ENCODE measurements around the gene S100A6.
"Not testable (repeated sequence)": the region's sequence is repeated elsewhere in the genome, so short reads cannot be mapped to it uniquely, and the experiment has no call there.

S100A6 gene

DNA sequence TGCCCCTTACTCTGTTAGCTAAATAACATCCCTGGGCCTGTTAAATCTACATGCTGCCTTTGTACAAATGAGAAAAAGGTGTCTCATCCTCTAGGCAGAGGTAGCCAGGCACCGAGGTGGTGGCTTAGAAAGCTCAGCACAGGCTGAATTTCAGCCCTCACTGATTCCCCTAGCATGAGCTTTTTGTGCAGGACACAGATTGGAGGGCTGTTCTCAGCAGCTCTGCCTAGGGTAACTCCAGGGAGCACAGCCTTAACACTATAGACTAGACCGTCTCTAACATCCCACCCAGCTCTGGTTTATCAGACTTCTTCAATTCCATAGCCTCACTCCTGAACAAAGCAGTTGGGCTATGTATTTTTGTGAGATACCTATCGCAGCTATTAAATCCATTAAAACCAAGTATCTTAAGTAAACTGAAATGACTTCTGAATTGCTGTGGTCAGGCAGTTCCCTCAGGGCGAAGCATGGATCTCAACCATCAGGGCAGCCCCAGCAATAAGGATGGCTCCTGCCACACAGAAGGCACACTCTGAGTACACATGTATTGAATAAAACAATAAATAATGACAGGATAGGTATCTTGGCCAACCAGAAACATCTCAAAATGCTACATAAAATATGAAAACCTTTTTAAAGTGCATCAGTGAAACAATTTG, 14.8 kb downstream of the S100A6 start:
- 89% methylated on average over 4 of the region's 4 CpGs for WGBS
- H3K9ac ChIP-seq (ENCODE audit: low read length), result no peak overlapping the region

DNA sequence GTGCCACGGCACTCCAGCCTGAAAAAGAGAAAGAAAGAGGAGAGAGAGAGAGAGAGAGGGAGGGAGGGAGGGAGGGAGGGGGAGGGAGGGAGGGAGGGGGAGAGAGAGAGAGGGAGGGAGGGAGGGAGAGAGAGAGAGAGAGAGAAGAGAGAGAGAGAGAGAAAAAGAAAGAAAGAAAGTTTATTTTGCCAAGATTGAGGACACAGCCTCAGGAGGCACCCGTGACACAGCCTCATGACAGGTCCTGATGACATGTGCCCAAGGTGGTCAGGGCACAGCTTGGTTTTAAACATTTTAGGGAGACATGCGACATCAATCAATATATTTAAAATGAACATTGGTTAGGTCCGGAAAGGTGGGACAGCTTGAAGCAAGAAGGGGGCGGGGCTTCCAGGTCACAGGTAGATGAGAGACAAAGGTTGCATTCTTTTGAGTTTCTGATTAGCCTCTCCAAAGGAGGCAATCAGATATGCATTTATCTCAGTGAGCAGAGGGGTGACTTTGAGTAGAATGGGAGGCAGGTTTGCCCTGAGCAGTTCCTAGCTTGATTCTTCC, 15.6 kb downstream of the S100A6 start:
- not testable (repeated sequence) for H3K36me3 ChIP-seq (ENCODE audit: control insufficient read depth in 1 of 2, insufficient read depth in 2 of 2, low read depth in 1 of 2, low read length in 2 of 2); H3K9ac ChIP-seq (ENCODE audit: low read length); H3K4ac ChIP-seq (ENCODE audit: low read depth in 1 of 2, low read length in 2 of 2); H4K8ac ChIP-seq (ENCODE audit: low read length); H2BK15ac ChIP-seq (ENCODE audit: low read depth, poor library complexity, severe bottlenecking); H2AFZ ChIP-seq (ENCODE audit: low read depth, low read length); H3K79me1 ChIP-seq (replicated peaks; ENCODE audit: low read length, poor library complexity, severe bottlenecking); H2BK120ac ChIP-seq (ENCODE audit: low read depth, low read length); H3K27ac ChIP-seq (ENCODE audit: low read length, poor library complexity, severe bottlenecking); H3K14ac ChIP-seq (ENCODE audit: low read length in 2 of 2); H2AK5ac ChIP-seq (ENCODE audit: low read length, severe bottlenecking); H3K4me3 ChIP-seq (ENCODE audit: insufficient read depth in 1 of 2, low read depth in 1 of 2, low read length in 2 of 2); H3K27me3 ChIP-seq (ENCODE audit: control insufficient read depth in 1 of 2, insufficient read depth in 1 of 2, low read length in 2 of 2); H3K23ac ChIP-seq (ENCODE audit: low read length in 2 of 2); H3K9me3 ChIP-seq (ENCODE audit: control insufficient read depth, low read length); H2BK12ac ChIP-seq (ENCODE audit: low read length in 2 of 2); H2BK5ac ChIP-seq (ENCODE audit: low read depth, low read length, poor library complexity, severe bottlenecking); H3K4me1 ChIP-seq (ENCODE audit: control insufficient read depth, insufficient read depth, low read depth, low read length); DNase-seq; H3K4me2 ChIP-seq (ENCODE audit: low read length, poor library complexity, severe bottlenecking); H3K18ac ChIP-seq (ENCODE audit: low read depth in 1 of 2, low read length in 2 of 2); H4K91ac ChIP-seq (ENCODE audit: low read length)
- 84% methylated on average over 4 of the region's 5 CpGs for WGBS

More for the DNA sequence above, 14.8 kb downstream of the S100A6 start:
- Histone ChIP-seq H2BK120ac (ENCODE audit: low read depth, low read length) (no peak overlapping the region), H3K79me1 (replicated peaks; ENCODE audit: low read length, poor library complexity, severe bottlenecking) (no peaks in the 10 kb centered on the region), H3K4ac (ENCODE audit: low read depth in 1 of 2, low read length in 2 of 2) (no peak overlapping the region), H2BK5ac (ENCODE audit: low read depth, low read length, poor library complexity, severe bottlenecking) (no peak overlapping the region), H4K91ac (ENCODE audit: low read length) (no peak overlapping the region), H3K9me3 (ENCODE audit: control insufficient read depth, low read length) (no peaks in the 10 kb centered on the region), H4K8ac (ENCODE audit: low read length) (no peak overlapping the region), H2BK12ac (ENCODE audit: low read length in 2 of 2) (peak overlapping the region in 1 of 2 experiments; percentile 54), H3K36me3 (ENCODE audit: control insufficient read depth in 1 of 2, insufficient read depth in 2 of 2, low read depth in 1 of 2, low read length in 2 of 2) (no peaks in the 10 kb centered on the region), H3K27me3 (ENCODE audit: control insufficient read depth in 1 of 2, insufficient read depth in 1 of 2, low read length in 2 of 2) (no peaks in the 10 kb centered on the region), H3K14ac (ENCODE audit: low read length in 2 of 2) (no peak overlapping the region), H3K4me1 (ENCODE audit: control insufficient read depth, insufficient read depth, low read depth, low read length) (peaks cover 2% of the 10 kb centered on the region), H2BK15ac (ENCODE audit: low read depth, poor library complexity, severe bottlenecking) (no peak overlapping the region), H3K23ac (ENCODE audit: low read length in 2 of 2) (no peak overlapping the region), H2AK5ac (ENCODE audit: low read length, severe bottlenecking) (no peak overlapping the region), H3K4me2 (ENCODE audit: low read length, poor library complexity, severe bottlenecking) (no peak overlapping the region), H2AFZ (ENCODE audit: low read depth, low read length) (no peak overlapping the region), H3K4me3 (ENCODE audit: insufficient read depth in 1 of 2, low read depth in 1 of 2, low read length in 2 of 2) (no peak overlapping the region), H3K18ac (ENCODE audit: low read depth in 1 of 2, low read length in 2 of 2) (no peak overlapping the region), H3K27ac (ENCODE audit: low read length, poor library complexity, severe bottlenecking) (no peak overlapping the region)
- no peak for DNase-seq

DNA sequence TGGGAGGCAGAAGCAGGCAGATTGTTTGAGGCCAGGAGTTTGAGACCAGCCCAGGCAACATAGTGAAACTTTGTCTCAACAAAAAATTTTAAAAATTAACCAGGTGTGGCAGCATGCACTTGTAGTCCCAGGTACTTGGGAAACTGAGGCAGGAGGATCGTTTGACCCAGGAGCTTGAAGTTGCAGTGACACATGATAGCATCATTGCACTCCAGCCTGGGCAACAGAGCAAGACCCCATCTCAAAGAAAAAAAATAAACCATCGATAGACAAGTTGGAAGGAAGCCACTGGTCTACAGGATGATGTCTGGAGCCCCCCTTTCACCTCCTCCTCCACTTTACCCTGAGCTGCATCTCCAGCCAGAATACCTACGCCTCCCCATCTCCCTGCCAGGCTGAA, 16.5 kb downstream of the S100A6 start:
- WGBS, result 95% methylated on average over 3 of the region's 3 CpGs
- Histone ChIP-seq H3K4me1 (ENCODE audit: control insufficient read depth, insufficient read depth, low read depth, low read length) (peaks cover 2% of the 10 kb centered on the region), H2AK5ac (ENCODE audit: low read length, severe bottlenecking) (no peak overlapping the region), H2BK5ac (ENCODE audit: low read depth, low read length, poor library complexity, severe bottlenecking) (no peak overlapping the region), H2BK12ac (ENCODE audit: low read length in 2 of 2) (no peak overlapping the region), H3K4ac (ENCODE audit: low read depth in 1 of 2, low read length in 2 of 2) (no peak overlapping the region), H3K27ac (ENCODE audit: low read length, poor library complexity, severe bottlenecking) (no peak overlapping the region), H3K79me1 (replicated peaks; ENCODE audit: low read length, poor library complexity, severe bottlenecking) (no peaks in the 10 kb centered on the region), H3K9ac (ENCODE audit: low read length) (no peak overlapping the region), H3K18ac (ENCODE audit: low read depth in 1 of 2, low read length in 2 of 2) (no peak overlapping the region), H3K4me2 (ENCODE audit: low read length, poor library complexity, severe bottlenecking) (no peak overlapping the region), H3K14ac (ENCODE audit: low read length in 2 of 2) (no peak overlapping the region), H3K4me3 (ENCODE audit: insufficient read depth in 1 of 2, low read depth in 1 of 2, low read length in 2 of 2) (no peak overlapping the region), H4K8ac (ENCODE audit: low read length) (no peak overlapping the region), H2AFZ (ENCODE audit: low read depth, low read length) (no peak overlapping the region), H3K36me3 (ENCODE audit: control insufficient read depth in 1 of 2, insufficient read depth in 2 of 2, low read depth in 1 of 2, low read length in 2 of 2) (no peaks in the 10 kb centered on the region), H3K9me3 (ENCODE audit: control insufficient read depth, low read length) (no peaks in the 10 kb centered on the region), H3K23ac (ENCODE audit: low read length in 2 of 2) (no peak overlapping the region), H3K27me3 (ENCODE audit: control insufficient read depth in 1 of 2, insufficient read depth in 1 of 2, low read length in 2 of 2) (no peaks in the 10 kb centered on the region), H4K91ac (ENCODE audit: low read length) (no peak overlapping the region), H2BK15ac (ENCODE audit: low read depth, poor library complexity, severe bottlenecking) (no peak overlapping the region), H2BK120ac (ENCODE audit: low read depth, low read length) (no peak overlapping the region)
- no peak for DNase-seq

DNA sequence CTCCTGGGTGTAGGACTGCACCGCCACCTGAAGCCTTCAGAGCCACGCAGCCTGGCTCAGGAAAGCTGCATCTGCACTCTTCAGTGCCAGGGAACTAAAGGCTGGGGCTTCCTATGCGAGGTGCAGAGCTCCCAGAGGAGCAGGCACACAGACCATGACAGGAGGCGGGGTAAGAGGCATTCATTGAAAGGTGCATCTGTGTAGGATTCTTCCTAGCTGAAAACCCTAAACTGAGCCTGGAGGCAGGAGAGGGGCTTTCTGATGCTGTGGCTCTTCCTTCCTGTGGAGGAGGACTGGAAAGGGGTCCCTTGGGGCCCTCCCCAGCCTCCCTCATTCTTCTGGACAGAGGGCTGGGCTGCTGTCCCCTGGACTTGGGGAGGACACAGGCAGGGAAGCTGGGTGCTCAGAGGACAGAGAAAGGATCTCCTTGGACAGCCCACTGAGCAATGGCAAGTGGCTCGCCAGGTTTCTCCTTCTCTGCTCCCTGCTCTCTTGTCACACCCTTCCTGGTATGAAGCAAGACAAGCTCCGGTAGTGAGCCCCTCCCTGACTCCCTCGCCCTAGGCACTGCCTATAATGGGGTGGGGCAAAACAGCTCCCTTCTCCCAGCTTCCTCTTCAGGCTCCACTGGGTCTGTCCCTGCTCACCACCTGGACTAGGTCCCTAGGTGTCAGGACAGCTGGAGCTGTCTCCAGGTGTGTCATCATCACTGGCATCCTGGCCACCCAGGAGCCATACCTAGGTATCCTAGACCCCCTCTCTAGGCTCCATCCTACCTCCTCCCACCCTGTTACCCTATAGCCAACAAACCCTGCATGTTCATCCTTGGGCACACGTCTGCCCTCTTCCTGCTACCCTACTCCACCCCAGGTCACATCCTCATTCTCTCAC, 20.0 kb downstream of the S100A6 start:
- Histone ChIP-seq H2AK5ac (ENCODE audit: low read length, severe bottlenecking) (no peak overlapping the region), H3K18ac (ENCODE audit: low read depth in 1 of 2, low read length in 2 of 2) (no peak overlapping the region), H3K36me3 (ENCODE audit: control insufficient read depth in 1 of 2, insufficient read depth in 2 of 2, low read depth in 1 of 2, low read length in 2 of 2) (no peaks in the 10 kb centered on the region), H3K4me1 (ENCODE audit: control insufficient read depth, insufficient read depth, low read depth, low read length) (peaks cover 4% of the 10 kb centered on the region), H3K27ac (ENCODE audit: low read length, poor library complexity, severe bottlenecking) (no peak overlapping the region), H3K23ac (ENCODE audit: low read length in 2 of 2) (no peak overlapping the region), H3K27me3 (ENCODE audit: control insufficient read depth in 1 of 2, insufficient read depth in 1 of 2, low read length in 2 of 2) (no peaks in the 10 kb centered on the region), H2BK120ac (ENCODE audit: low read depth, low read length) (no peak overlapping the region), H2AFZ (ENCODE audit: low read depth, low read length) (no peak overlapping the region), H3K79me1 (replicated peaks; ENCODE audit: low read length, poor library complexity, severe bottlenecking) (no peaks in the 10 kb centered on the region), H4K91ac (ENCODE audit: low read length) (peak overlapping the region; percentile 35), H3K14ac (ENCODE audit: low read length in 2 of 2) (no peak overlapping the region), H3K9ac (ENCODE audit: low read length) (no peak overlapping the region), H4K8ac (ENCODE audit: low read length) (no peak overlapping the region), H2BK15ac (ENCODE audit: low read depth, poor library complexity, severe bottlenecking) (peak overlapping the region; percentile 65), H3K4me3 (ENCODE audit: insufficient read depth in 1 of 2, low read depth in 1 of 2, low read length in 2 of 2) (no peak overlapping the region), H2BK5ac (ENCODE audit: low read depth, low read length, poor library complexity, severe bottlenecking) (no peak overlapping the region), H3K4me2 (ENCODE audit: low read length, poor library complexity, severe bottlenecking) (no peak overlapping the region), H2BK12ac (ENCODE audit: low read length in 2 of 2) (peak overlapping the region in 1 of 2 experiments; percentile 46), H3K4ac (ENCODE audit: low read depth in 1 of 2, low read length in 2 of 2) (no peak overlapping the region), H3K9me3 (ENCODE audit: control insufficient read depth, low read length) (no peaks in the 10 kb centered on the region)
- 63% methylated on average over 8 of the region's 8 CpGs for WGBS
- no peak for DNase-seq

Measured in mesenchymal stem cell (in vitro differentiated cells and primary cell).